Effector memory CD4-positive, alpha-beta T cell (primary cell): ENCODE measurements around the gene ELOB.

Experiments used
- DNase-seq, 3 donors: peaks; one replicate each; pipeline ENCODE4 v3.0.0-alpha.2; 2020
- H3K27ac ChIP-seq: 2 replicates; pipeline ENCODE4 v1.7.0; 2013; ENCODE audit warnings: mild to moderate bottlenecking, low read length, moderate library complexity; ENCODE audit not compliant: insufficient read depth, poor library complexity, severe bottlenecking
- H3K27me3 ChIP-seq: replicated peaks from 2 replicates; pipeline ENCODE4 v1.7.0; 2013; ENCODE audit warnings: mild to moderate bottlenecking, low read length; ENCODE audit not compliant: insufficient read depth, control insufficient read depth, poor library complexity, severe bottlenecking
- H3K36me3 ChIP-seq: 2 replicates; pipeline ENCODE4 v1.7.0; 2013; ENCODE audit warnings: mild to moderate bottlenecking, low read length, moderate library complexity; ENCODE audit not compliant: control insufficient read depth, insufficient read depth
- H3K4me1 ChIP-seq: 2 replicates; pipeline ENCODE4 v1.7.0; 2013; ENCODE audit warnings: low read length, mild to moderate bottlenecking; ENCODE audit not compliant: control insufficient read depth, insufficient read depth, poor library complexity, severe bottlenecking
- H3K4me3 ChIP-seq: 2 replicates; pipeline ENCODE4 v1.7.0; 2013; ENCODE audit warnings: low read length, low read depth, mild to moderate bottlenecking; ENCODE audit not compliant: insufficient read depth, poor library complexity, severe bottlenecking
- H3K9me3 ChIP-seq: 2 replicates; pipeline ENCODE4 v1.7.0; 2013; ENCODE audit warnings: mild to moderate bottlenecking, low read length, moderate library complexity; ENCODE audit not compliant: control insufficient read depth

ELOB gene

DNA sequence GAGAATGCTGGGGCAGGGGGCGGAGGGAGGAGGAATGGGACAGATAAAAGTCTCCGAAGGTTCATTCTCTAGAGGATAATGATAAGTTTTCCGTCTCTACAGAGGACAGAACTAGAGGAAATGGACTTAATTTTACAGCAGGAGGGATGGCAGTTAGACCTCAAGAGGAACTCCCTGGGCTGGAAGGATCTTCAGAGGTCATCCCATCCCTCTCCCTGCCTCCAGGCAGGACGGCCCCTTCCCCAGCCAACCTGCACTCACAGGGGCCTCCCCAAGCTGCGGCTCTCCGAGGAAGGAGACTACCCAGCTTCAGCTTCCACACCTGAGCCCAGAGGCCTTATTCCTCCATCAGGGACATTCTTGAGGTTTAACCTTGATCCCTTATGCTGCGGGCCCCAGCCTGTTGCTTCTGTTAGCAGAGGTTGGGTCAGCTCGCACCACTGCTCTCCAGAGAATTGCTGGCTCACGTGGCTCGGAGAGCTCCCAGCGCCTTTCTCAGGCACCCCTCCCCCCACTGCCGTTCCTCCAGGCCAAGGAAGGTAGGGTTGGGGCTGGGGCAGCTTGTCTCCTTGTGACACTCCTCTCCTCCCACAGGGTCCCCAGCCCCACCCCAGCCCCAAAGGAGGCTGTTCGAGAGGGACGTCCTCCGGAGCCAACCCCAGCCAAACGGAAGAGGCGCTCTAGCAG, 8.5 kb downstream of the ELOB start:
- Histone ChIP-seq H3K27me3 (no peaks in the 10 kb centered on the region), H3K27ac (no peak overlapping the region), H3K4me3 (no peak overlapping the region), H3K9me3 (no peaks in the 10 kb centered on the region), H3K4me1 (no peaks in the 10 kb centered on the region), H3K36me3 (peaks cover 96% of the 10 kb centered on the region)
- no peak for DNase-seq

DNA sequence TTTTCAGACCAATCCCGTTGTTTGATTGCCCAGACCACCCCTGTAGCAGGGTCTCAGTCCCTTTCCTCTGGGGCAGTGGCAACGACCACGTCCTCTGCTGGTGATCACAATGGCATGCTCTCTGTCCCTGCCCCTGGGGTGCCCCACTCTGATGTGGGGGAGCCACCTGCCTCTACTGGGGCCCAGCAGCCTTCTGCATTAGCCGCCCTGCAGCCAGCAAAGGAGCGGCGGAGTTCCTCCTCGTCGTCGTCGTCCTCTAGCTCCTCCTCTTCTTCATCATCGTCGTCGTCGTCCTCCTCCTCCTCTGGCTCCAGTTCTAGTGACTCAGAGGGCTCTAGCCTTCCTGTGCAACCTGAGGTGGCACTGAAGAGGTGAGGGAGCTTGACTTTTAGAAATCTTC, 9.2 kb downstream of the ELOB start:
- no peaks in the 10 kb centered on the region for H3K27me3 ChIP-seq
- no peak overlapping the region for H3K27ac ChIP-seq
- H3K4me1 ChIP-seq, result no peaks in the 10 kb centered on the region
- H3K4me3 ChIP-seq, result no peak overlapping the region
- DNase-seq, result no peak
- H3K36me3 ChIP-seq, result peaks cover 96% of the 10 kb centered on the region
- no peaks in the 10 kb centered on the region for H3K9me3 ChIP-seq

DNA sequence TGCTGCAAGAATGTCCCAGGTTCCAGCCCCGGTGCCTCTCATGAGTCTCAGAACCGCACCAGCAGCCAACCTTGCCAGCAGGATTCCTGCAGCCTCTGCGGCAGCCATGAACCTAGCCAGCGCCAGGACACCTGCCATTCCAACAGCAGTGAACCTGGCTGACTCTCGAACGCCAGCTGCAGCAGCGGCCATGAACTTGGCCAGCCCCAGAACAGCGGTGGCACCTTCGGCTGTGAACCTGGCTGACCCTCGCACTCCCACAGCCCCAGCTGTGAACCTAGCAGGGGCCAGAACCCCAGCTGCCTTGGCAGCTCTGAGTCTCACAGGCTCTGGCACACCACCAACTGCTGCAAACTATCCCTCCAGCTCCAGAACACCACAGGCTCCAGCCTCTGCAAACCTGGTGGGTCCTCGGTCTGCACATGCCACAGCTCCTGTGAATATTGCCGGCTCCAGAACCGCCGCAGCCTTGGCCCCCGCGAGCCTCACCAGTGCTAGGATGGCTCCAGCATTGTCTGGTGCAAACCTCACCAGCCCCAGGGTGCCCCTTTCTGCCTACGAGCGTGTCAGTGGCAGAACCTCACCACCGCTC, 9.8 kb downstream of the ELOB start:
- Histone ChIP-seq H3K27ac (no peak overlapping the region), H3K9me3 (no peaks in the 10 kb centered on the region), H3K4me3 (no peak overlapping the region), H3K27me3 (no peaks in the 10 kb centered on the region), H3K36me3 (peaks cover 100% of the 10 kb centered on the region), H3K4me1 (no peaks in the 10 kb centered on the region)
- DNase-seq, result no peak

GRCh38 chr16:2766430-2767139, 10.5 kb downstream of the ELOB start:
- H3K4me1 ChIP-seq, result no peaks in the 10 kb centered on the region
- no peak for DNase-seq
- H3K4me3 ChIP-seq, result no peak overlapping the region
- H3K9me3 ChIP-seq, result no peaks in the 10 kb centered on the region
- H3K27ac ChIP-seq, result no peak overlapping the region
- no peaks in the 10 kb centered on the region for H3K27me3 ChIP-seq
- H3K36me3 ChIP-seq, result peaks cover 100% of the 10 kb centered on the region

DNA sequence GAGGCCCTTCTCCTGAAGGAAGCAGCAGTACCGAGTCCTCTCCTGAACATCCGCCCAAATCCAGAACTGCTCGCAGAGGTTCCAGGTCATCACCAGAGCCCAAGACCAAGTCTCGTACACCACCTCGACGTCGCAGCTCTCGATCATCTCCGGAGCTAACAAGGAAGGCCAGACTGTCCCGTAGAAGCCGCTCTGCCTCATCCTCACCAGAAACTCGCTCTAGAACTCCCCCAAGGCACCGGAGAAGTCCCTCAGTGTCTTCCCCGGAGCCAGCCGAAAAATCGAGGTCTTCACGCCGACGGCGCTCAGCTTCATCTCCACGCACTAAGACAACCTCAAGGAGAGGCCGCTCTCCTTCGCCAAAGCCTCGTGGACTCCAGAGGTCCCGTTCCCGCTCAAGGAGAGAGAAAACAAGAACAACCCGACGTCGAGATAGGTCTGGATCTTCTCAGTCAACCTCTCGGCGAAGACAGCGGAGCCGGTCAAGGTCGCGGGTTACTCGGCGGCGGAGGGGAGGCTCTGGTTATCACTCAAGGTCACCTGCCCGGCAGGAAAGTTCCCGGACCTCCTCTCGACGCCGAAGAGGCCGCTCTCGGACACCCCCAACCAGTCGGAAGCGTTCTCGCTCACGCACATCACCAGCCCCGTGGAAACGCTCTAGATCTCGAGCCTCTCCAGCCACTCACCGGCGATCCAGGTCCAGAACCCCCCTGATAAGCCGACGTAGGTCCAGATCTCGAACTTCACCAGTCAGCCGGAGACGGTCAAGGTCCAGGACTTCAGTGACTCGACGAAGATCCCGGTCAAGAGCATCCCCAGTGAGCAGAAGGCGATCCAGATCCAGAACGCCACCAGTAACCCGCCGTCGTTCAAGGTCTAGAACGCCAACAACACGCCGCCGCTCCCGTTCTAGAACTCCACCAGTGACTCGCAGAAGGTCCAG, 11.3 kb downstream of the ELOB start:
- no peaks in the 10 kb centered on the region for H3K4me1 ChIP-seq
- H3K9me3 ChIP-seq, result no peaks in the 10 kb centered on the region
- DNase-seq, result no peak
- H3K36me3 ChIP-seq, result peaks cover 100% of the 10 kb centered on the region
- H3K27me3 ChIP-seq, result no peaks in the 10 kb centered on the region
- H3K27ac ChIP-seq, result no peak overlapping the region
- H3K4me3 ChIP-seq, result no peak overlapping the region

GRCh38 chr16:2764718-2765117, 12.4 kb downstream of the ELOB start:
- H3K36me3 ChIP-seq, result peaks cover 100% of the 10 kb centered on the region
- no peak for DNase-seq
- H3K4me1 ChIP-seq, result no peaks in the 10 kb centered on the region
- H3K27me3 ChIP-seq, result no peaks in the 10 kb centered on the region
- no peaks in the 10 kb centered on the region for H3K9me3 ChIP-seq
- no peak overlapping the region for H3K27ac ChIP-seq
- no peak overlapping the region for H3K4me3 ChIP-seq

GRCh38 chr16:2763173-2763572, 13.9 kb downstream of the ELOB start:
- DNase-seq, result no peak
- Histone ChIP-seq H3K9me3 (no peaks in the 10 kb centered on the region), H3K27ac (no peak overlapping the region), H3K4me3 (no peak overlapping the region), H3K36me3 (peaks cover 100% of the 10 kb centered on the region), H3K4me1 (no peaks in the 10 kb centered on the region), H3K27me3 (no peaks in the 10 kb centered on the region)

- H3K36me3 ChIP-seq, result peaks cover 100% of the 10 kb centered on the region
- no peak overlapping the region for H3K27ac ChIP-seq
- no peaks in the 10 kb centered on the region for H3K4me1 ChIP-seq
- no peaks in the 10 kb centered on the region for H3K9me3 ChIP-seq
- DNase-seq, result no peak
- H3K4me3 ChIP-seq, result no peak overlapping the region
- no peaks in the 10 kb centered on the region for H3K27me3 ChIP-seq
These were observed 14.4 kb downstream of the ELOB start for GRCh38 chr16:2762711-2763110.

GRCh38 chr16:2761886-2762583, 15.0 kb downstream of the ELOB start:
- Histone ChIP-seq H3K4me3 (no peak overlapping the region), H3K27ac (no peak overlapping the region), H3K9me3 (no peaks in the 10 kb centered on the region), H3K36me3 (peaks cover 100% of the 10 kb centered on the region), H3K27me3 (no peaks in the 10 kb centered on the region), H3K4me1 (no peaks in the 10 kb centered on the region)
- DNase-seq, result no peak
